Stimulated activated CD4-positive, alpha-beta T cell treated with anti-CD3 and anti-CD28 coated beads, Interleukin-1b, Interleukin-23, amount 100 ng/mL, for 1 hour (primary cell): ENCODE data around the gene IFI30.
A peak's percentile ranks its signal among the peaks of the same experiment; 100 is the strongest.

Experiments used
- DNase-seq, 2 donors: peaks; one replicate each; pipeline ENCODE4 v3.0.0-alpha.2; 2020; ENCODE audit warnings: low read depth in 2 of 2

IFI30 gene

GRCh38 chr19:18173572-18174288 is at the start of gene IFI30:
Gene IFI30, plus strand, starts transcription at chr19:18173813. Its CDS starts 29 bp downstream, at chr19:18173842.
- peak in 1 of 2 donors; percentile 11 for DNase-seq

- DNase-seq, result no peak
Measured at GRCh38 chr19:18123819-18124218, 49.8 kb upstream of the IFI30 start.

DNA sequence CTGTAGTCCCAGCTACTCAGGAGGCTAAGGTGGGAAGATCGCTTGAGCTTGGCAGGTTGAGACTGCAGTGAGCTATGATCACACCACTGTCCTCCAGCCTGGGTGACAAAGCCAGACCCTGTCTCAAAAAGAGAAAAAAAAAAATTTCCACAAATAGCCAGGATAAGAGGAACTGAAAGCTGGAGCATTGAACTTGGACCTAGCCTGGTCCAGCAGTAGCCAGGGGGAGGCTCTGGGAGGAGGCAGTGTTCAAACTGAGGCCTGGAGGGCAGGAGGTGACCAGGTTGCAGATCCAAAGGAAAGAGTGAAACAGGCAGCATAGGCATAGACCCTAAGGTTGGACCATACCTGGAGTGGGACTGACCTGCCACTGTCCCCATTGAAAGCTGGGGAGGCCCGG is 47.5 kb upstream of the IFI30 start:
- DNase-seq, result no peak

GRCh38 chr19:18128044-18128443 is 45.6 kb upstream of the IFI30 start:
- DNase-seq, result no peak

DNA sequence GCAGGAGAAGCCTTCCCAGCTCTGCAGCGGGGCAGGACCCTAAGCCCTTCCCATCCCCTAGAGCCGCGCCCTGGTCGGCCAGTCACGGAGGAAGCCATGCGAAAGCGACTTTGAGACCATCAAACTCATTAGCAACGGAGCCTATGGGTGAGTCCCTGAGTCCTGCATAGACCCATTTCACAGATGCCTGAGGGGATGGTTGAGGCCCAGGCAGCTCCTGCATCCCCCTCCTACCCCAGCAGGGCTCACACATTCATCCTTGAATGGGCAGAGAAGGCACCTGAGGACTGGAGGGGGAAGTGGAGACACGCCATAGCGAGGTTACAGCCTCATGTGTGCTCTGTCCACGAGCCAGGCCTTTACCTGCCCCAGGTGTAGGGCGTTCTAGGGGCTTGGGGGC is 44.8 kb upstream of the IFI30 start:
- DNase-seq, result no peak

GRCh38 chr19:18130523-18131242 is 42.9 kb upstream of the IFI30 start:
- DNase-seq, result no peak

- no peak for DNase-seq
Measured at GRCh38 chr19:18131841-18132596, 41.6 kb upstream of the IFI30 start.

- DNase-seq, result no peak
Measured at GRCh38 chr19:18135712-18136584, 37.7 kb upstream of the IFI30 start.

DNA sequence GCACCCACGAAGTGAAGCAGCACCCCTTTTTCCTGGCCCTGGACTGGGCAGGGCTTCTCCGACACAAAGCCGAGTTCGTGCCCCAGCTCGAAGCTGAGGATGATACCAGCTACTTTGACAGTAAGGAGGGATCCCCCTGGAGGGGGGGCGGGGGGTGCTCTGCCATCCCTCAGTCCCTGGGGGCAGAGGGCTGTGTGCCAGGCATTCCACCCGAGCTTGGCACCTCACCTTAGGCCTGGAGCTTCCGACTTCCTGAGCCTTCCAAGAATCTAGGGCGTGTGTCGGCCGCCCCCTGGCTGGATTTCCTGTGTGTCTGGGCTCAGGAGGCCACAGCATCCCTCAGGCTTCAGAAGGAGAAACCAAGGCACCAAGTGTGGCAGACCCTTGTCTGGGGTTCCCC is 36.4 kb upstream of the IFI30 start:
- no peak for DNase-seq

DNA sequence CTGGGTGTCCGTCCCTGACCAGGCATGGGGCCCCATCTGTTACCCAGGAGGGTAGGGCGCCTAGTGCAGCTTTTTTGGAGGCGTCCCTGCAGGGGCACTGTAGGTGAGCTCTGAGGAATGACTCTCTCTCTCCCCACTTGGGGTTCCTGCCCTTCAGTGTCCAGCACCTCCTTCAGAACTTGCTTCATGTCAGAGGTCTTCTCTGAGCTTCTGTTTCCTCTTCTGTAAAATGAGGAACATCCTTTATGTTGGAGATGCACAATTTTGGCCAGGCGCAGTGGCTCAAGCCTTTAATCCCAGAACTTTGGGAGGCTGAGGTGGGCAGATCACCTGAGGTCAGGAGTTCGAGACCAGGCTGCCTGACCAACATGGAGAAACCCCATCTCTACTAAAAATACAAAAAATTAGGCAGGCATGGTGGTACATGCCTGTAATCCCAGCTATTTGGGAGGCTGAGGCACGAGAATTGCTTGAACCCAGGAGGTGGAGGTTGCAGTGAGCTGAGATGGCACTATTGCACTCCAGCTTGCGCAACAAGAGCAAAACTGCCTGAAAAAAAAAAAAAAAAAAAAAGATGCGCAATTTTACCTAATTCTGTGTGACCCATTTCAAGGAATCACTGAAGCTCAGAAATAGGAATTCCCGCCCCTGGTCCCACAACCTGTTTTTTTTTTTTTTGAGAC is 35.8 kb upstream of the IFI30 start:
- DNase-seq, result no peak

GRCh38 chr19:18140473-18140872 is 33.1 kb upstream of the IFI30 start:
- no peak for DNase-seq

DNA sequence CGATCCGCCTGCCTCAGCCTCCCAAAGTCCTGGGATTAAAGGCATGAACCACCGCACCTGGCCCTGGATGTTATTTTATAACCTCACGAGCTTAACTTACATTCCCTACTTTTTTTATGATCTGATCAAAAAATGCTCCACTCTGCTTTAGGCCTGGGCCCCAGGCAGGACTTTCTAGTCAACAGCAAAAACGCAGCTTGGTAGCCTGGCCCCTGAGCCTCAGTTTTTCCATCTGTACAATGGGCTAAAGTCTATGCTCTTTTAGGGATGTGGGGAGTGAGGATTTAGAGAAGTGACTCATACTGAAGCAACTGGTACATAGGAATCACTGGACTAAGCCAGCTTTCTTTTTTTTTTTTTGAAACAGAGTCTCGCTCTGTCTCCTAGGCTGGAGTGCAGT is 32.6 kb upstream of the IFI30 start:
- DNase-seq, result no peak

GRCh38 chr19:18143902-18144301 is 29.7 kb upstream of the IFI30 start:
- no peak for DNase-seq

DNA sequence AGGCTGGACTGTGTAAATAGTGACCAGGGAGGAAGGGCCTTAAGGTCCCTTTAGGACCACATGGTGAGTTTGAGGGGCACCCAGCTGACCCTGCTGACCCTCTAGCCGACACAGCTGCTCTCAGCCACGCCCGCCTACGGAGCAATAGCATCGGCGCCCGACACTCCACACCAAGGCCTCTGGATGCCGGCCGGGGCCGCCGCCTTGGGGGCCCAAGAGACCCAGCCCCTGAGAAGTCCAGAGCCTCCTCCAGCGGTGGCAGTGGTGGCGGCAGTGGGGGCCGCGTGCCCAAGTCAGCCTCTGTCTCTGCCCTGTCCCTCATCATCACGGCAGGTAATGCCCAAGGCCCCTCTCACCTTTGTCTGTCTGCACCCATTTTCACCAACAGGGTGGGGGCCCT is 29.3 kb upstream of the IFI30 start:
- no peak for DNase-seq

GRCh38 chr19:18144906-18145305 is 28.7 kb upstream of the IFI30 start:
- DNase-seq, result no peak

DNA sequence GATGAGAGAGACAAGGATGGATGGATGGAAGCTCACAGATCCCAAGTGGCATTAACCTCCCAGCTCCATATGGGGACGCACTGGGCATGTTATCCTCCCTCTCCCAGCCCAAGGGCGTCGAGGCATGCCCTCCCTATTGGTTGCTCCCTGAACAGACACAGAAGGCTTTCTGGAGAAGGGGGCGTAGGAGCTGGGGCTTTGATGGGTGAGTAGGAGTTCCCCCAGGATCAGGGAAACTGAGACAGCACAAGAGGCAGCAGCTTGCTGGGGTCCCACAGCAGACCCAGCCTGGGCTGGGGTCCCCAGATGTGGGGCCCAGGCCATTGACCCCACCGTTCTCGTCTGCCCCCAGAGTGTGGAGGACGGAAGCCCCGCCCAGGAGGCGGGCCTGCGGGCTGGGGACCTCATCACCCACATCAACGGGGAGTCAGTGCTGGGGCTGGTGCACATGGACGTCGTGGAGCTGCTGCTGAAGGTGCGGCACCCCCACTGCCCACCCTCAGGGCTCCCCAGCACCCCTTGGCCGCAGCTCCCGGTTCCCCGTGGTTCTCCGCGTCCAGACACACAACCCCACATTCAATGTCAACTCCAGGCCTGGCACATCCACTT is 28.1 kb upstream of the IFI30 start:
- no peak for DNase-seq

DNA sequence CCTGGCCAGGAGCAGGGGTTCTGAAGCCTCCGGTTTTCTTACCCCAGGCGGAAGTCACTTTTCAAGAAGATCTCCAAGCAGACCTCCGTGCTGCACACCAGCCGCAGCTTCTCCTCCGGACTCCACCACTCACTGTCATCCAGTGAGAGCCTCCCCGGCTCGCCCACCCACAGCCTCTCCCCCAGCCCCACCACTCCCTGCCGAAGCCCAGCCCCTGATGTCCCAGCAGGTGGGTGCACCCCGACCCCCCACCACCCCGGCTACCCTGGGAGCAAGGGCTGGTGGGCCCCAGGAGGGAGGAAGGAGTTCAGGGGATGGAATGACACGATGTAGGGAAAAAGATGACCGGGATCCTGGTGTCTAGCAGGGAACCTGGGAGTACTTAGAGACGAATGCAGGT is 26.2 kb upstream of the IFI30 start:
- DNase-seq, result no peak

DNA sequence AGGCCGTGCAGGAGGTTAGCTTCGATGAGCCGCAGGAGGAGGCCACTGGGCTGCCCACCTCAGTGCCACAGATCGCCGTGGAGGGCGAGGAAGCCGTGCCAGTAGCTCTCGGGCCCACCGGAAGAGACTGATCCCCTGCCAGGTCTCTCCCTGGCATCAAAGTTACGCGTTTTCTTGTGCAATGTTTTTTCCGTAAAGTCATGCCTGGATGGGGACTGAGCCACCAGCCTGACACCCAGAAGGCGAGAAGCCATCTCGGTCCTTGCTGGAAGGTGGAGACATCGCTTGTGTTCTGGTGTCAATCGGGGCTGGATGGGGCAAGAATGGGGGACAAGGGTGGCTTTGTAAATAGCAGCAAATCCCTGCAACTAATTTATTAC is 24.0 kb upstream of the IFI30 start:
- no peak for DNase-seq

GRCh38 chr19:18150776-18151624 is 22.6 kb upstream of the IFI30 start:
- DNase-seq, result no peak

GRCh38 chr19:18152442-18152816 is 21.2 kb upstream of the IFI30 start:
- peak; percentile 90 to 95 for DNase-seq
